ENCODE measurements around the gene FAM13C.

FAM13C gene

DNA sequence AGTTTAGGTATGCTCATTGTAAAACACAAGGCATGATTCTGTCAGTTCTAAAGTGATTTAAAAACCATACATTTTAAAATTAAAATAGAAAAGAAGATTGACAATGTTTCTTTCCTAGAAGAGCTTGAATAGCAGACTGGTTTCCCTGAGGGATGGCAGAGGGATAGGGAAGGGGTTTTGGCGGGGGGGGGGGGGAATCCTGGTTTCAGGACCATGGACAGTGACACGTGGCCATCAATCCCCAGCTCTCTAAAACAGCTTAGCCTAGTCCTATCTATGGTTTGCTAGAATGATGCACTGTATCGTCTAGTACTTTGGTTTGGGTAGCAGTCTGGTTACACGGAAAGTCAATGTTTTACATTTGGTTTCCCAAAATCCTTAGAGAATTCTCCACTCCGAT is 97.2 kb downstream of the FAM13C start:
- H3K4me3 ChIP-seq (ENCODE audit: low read depth, low read length) = no peak overlapping the region

DNA sequence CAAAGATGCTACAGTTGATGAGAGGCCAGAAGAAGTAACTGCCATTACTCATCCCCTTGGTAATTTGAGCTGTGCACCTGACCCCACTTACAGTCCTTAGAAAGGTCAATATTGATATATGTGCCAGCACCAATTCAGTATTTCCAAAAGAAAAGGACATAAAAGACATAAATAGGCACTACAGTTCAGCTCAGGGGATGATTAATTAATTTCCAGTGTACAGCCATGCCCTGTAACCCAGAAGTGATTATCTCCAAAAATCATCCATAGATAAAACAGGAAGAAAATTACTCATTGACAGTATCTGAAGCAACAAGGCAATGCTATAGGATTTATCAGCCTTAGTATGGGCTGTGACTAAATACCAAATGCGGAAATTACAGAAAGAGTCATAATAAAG is 103.5 kb downstream of the FAM13C start:
- H3K9ac ChIP-seq (ENCODE audit: low read depth, low read length) = no peak overlapping the region
- no peaks in the 10 kb centered on the region for H3K9me3 ChIP-seq (ENCODE audit: control insufficient read depth, insufficient read depth, low read length)
- no peaks in the 10 kb centered on the region for H3K4me1 ChIP-seq (ENCODE audit: control insufficient read depth, insufficient read depth, low read length)
- H3K27me3 ChIP-seq (ENCODE audit: control insufficient read depth, insufficient read depth, low read length) = no peaks in the 10 kb centered on the region
- H3K36me3 ChIP-seq (ENCODE audit: control insufficient read depth, insufficient read depth, low read length) = no peaks in the 10 kb centered on the region
- no peak overlapping the region for H3K4me3 ChIP-seq (ENCODE audit: low read depth, low read length)
- no peak overlapping the region for H3K27ac ChIP-seq (ENCODE audit: low read depth, low read length)

More for the DNA sequence above, 97.2 kb downstream of the FAM13C start:
- H3K27me3 ChIP-seq (ENCODE audit: control insufficient read depth, insufficient read depth, low read length) = no peaks in the 10 kb centered on the region
- H3K9ac ChIP-seq (ENCODE audit: low read depth, low read length) = no peak overlapping the region
- H3K4me1 ChIP-seq (ENCODE audit: control insufficient read depth, insufficient read depth, low read length) = no peaks in the 10 kb centered on the region
- no peaks in the 10 kb centered on the region for H3K36me3 ChIP-seq (ENCODE audit: control insufficient read depth, insufficient read depth, low read length)
- H3K9me3 ChIP-seq (ENCODE audit: control insufficient read depth, insufficient read depth, low read length) = no peaks in the 10 kb centered on the region
- H3K27ac ChIP-seq (ENCODE audit: low read depth, low read length) = no peak overlapping the region

DNA sequence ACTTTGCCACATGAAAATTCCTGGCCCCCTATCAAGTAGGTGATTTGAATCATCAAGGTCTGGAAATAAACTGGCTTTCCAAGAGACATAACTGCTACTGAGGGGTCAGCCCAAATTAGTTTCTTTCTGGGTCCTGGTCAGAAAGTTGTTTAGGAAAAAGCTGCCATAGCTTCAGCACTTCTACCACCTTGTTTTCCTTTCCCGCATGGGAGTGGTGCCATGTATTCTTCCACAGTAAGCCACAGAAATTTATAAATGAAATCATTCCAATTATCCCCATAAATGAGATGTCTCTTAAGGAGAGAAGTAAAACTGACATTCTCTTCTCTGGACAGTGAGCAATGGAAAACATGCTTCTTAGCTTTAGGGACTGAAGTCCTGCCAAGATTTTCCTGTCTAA is 105.1 kb downstream of the FAM13C start:
- Histone ChIP-seq H3K27ac (ENCODE audit: low read depth, low read length) (no peak overlapping the region), H3K36me3 (ENCODE audit: control insufficient read depth, insufficient read depth, low read length) (no peaks in the 10 kb centered on the region), H3K27me3 (ENCODE audit: control insufficient read depth, insufficient read depth, low read length) (no peaks in the 10 kb centered on the region), H3K4me3 (ENCODE audit: low read depth, low read length) (no peak overlapping the region), H3K9ac (ENCODE audit: low read depth, low read length) (no peak overlapping the region), H3K9me3 (ENCODE audit: control insufficient read depth, insufficient read depth, low read length) (no peaks in the 10 kb centered on the region), H3K4me1 (ENCODE audit: control insufficient read depth, insufficient read depth, low read length) (no peaks in the 10 kb centered on the region)

DNA sequence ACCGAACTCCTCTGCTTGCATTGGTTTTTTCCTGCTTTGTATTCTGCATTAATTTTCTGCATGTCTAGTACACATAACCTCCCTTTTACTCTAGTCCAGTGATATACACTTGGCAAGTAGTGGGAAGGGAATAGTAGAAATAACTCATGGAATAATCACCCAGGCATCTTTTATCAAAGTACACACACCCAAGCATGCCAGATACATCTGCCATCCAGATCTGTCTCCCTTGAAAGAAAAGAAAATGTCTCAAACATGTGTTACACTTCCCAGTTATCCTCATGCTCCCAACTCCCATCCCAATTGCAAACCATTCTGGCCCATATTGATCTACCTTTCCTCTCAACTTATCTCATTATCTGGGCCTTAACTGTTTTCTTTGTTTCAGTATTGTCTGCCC is 106.9 kb downstream of the FAM13C start:
- Histone ChIP-seq H3K27ac (ENCODE audit: low read depth, low read length) (no peak overlapping the region), H3K4me3 (ENCODE audit: low read depth, low read length) (no peak overlapping the region), H3K9me3 (ENCODE audit: control insufficient read depth, insufficient read depth, low read length) (no peaks in the 10 kb centered on the region), H3K4me1 (ENCODE audit: control insufficient read depth, insufficient read depth, low read length) (no peaks in the 10 kb centered on the region), H3K9ac (ENCODE audit: low read depth, low read length) (no peak overlapping the region), H3K36me3 (ENCODE audit: control insufficient read depth, insufficient read depth, low read length) (no peaks in the 10 kb centered on the region), H3K27me3 (ENCODE audit: control insufficient read depth, insufficient read depth, low read length) (no peaks in the 10 kb centered on the region)

DNA sequence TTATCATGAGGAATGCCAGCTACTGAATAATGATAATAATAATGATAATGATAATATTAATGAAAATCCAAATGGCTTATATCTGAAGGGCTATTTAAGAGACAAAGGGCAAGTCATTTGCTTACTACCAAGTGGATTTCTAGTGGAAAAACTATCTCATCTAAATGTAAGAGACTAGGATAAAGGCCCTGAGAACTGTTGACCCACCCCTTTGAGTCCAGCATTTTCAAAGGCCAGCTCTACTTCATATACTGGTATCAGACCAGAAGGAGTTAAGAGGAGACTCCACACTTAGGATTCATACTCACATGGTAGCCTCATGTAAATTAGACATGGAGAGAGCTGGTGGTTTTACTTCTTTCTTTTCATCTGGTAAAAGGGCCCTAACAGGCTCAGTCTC is 109.9 kb downstream of the FAM13C start:
- H3K27ac ChIP-seq (ENCODE audit: low read depth, low read length) = no peak overlapping the region
- H3K4me1 ChIP-seq (ENCODE audit: control insufficient read depth, insufficient read depth, low read length) = no peaks in the 10 kb centered on the region
- H3K9ac ChIP-seq (ENCODE audit: low read depth, low read length) = no peak overlapping the region
- no peaks in the 10 kb centered on the region for H3K36me3 ChIP-seq (ENCODE audit: control insufficient read depth, insufficient read depth, low read length)
- no peaks in the 10 kb centered on the region for H3K9me3 ChIP-seq (ENCODE audit: control insufficient read depth, insufficient read depth, low read length)
- no peak overlapping the region for H3K4me3 ChIP-seq (ENCODE audit: low read depth, low read length)
- no peaks in the 10 kb centered on the region for H3K27me3 ChIP-seq (ENCODE audit: control insufficient read depth, insufficient read depth, low read length)

DNA sequence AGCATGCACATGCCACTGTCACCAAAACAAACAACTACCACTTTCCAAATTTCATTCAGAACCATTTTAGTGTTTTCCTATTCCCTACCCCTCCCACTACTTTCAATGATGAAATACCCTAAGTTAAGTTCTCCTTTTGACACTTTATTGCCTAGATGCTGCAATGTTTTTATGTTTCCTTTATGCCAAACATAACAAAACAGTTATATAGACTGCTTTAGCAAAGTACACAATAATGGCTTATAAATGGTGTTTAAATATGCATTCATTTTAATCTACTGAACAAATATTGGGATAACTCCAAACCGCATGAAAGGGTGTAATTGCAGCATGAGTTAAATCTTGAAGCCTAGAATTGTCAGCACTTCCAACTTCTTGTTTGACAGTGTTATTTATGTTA is 116.7 kb downstream of the FAM13C start:
- no peak overlapping the region for H3K27ac ChIP-seq (ENCODE audit: low read depth, low read length)
- no peaks in the 10 kb centered on the region for H3K9me3 ChIP-seq (ENCODE audit: control insufficient read depth, insufficient read depth, low read length)
- H3K9ac ChIP-seq (ENCODE audit: low read depth, low read length) = no peak overlapping the region
- no peaks in the 10 kb centered on the region for H3K27me3 ChIP-seq (ENCODE audit: control insufficient read depth, insufficient read depth, low read length)
- no peaks in the 10 kb centered on the region for H3K36me3 ChIP-seq (ENCODE audit: control insufficient read depth, insufficient read depth, low read length)
- no peak overlapping the region for H3K4me3 ChIP-seq (ENCODE audit: low read depth, low read length)
- H3K4me1 ChIP-seq (ENCODE audit: control insufficient read depth, insufficient read depth, low read length) = no peaks in the 10 kb centered on the region

DNA sequence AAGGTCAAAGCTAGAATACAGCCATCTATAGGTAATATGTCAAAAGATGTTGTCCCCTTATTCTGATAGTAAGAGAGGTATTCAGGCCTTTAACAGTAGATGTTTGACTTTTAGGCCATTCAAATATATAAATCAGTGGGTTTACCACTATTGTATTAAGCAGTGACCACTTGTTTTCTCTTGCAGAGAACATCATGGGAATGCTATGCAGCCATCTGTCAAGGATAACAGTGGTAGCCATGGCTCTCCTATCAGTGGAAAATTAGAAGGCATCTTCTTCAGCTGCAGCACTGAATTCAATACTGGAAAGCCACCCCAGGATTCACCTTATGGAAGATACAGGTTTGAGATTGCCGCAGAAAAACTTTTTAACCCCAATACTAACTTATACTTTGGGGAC is 117.5 kb downstream of the FAM13C start:
- Histone ChIP-seq H3K27ac (ENCODE audit: low read depth, low read length) (no peak overlapping the region), H3K36me3 (ENCODE audit: control insufficient read depth, insufficient read depth, low read length) (no peaks in the 10 kb centered on the region), H3K27me3 (ENCODE audit: control insufficient read depth, insufficient read depth, low read length) (no peaks in the 10 kb centered on the region), H3K4me1 (ENCODE audit: control insufficient read depth, insufficient read depth, low read length) (no peaks in the 10 kb centered on the region), H3K9ac (ENCODE audit: low read depth, low read length) (no peak overlapping the region), H3K9me3 (ENCODE audit: control insufficient read depth, insufficient read depth, low read length) (no peaks in the 10 kb centered on the region), H3K4me3 (ENCODE audit: low read depth, low read length) (no peak overlapping the region)

DNA sequence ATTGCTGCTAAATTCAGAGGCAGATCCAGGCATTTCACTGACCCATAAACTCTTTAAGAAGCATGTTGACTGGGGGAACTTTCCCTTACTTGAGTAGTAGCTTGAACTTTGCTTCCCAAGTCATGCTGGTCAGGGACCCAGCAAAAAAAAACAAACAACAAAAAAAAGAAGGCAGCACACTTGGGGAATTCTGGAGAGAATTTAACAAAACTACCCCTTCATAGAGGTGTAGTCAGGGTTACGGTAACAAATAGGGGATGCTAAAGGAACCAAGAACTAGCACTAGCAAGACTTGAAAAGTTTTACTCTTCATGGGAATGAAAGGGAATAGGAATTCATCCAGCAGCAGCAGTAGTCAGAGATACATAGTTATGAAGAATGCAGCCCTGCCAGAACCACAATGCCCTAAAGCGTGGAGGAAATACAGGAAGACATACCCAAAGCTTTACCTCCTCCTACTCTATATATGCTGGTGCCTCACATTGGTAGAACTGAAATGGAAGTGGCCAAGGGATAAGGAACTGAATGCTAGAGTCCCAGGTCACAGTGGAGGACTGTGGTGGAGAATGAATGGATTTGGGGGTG is 118.6 kb downstream of the FAM13C start:
- Histone ChIP-seq H3K9ac (ENCODE audit: low read depth, low read length) (no peak overlapping the region), H3K4me3 (ENCODE audit: low read depth, low read length) (no peak overlapping the region), H3K9me3 (ENCODE audit: control insufficient read depth, insufficient read depth, low read length) (no peaks in the 10 kb centered on the region), H3K27me3 (ENCODE audit: control insufficient read depth, insufficient read depth, low read length) (no peaks in the 10 kb centered on the region), H3K36me3 (ENCODE audit: control insufficient read depth, insufficient read depth, low read length) (no peaks in the 10 kb centered on the region), H3K4me1 (ENCODE audit: control insufficient read depth, insufficient read depth, low read length) (no peaks in the 10 kb centered on the region), H3K27ac (ENCODE audit: low read depth, low read length) (no peak overlapping the region)

DNA sequence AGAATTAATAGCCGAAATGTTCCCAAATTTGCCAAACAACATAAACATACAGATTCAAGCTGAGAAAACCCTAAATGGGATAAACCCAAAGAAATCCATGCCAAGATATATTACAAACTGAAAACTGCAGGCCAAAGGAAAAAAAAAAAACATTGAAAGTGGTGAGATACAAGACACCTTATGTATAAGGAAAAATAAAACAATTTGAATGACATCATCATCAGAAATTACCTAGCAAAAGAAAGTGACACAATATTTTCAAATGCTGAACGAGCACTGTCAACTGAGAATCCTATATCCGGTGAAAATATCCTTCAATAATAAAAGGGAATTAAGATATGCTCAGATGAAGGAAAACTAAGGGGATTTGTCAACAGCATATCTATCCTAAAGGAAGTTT is 119.4 kb downstream of the FAM13C start:
- Histone ChIP-seq H3K9me3 (ENCODE audit: control insufficient read depth, insufficient read depth, low read length) (no peaks in the 10 kb centered on the region), H3K36me3 (ENCODE audit: control insufficient read depth, insufficient read depth, low read length) (no peaks in the 10 kb centered on the region), H3K27ac (ENCODE audit: low read depth, low read length) (no peak overlapping the region), H3K27me3 (ENCODE audit: control insufficient read depth, insufficient read depth, low read length) (no peaks in the 10 kb centered on the region), H3K9ac (ENCODE audit: low read depth, low read length) (no peak overlapping the region), H3K4me3 (ENCODE audit: low read depth, low read length) (no peak overlapping the region), H3K4me1 (ENCODE audit: control insufficient read depth, insufficient read depth, low read length) (no peaks in the 10 kb centered on the region)

DNA sequence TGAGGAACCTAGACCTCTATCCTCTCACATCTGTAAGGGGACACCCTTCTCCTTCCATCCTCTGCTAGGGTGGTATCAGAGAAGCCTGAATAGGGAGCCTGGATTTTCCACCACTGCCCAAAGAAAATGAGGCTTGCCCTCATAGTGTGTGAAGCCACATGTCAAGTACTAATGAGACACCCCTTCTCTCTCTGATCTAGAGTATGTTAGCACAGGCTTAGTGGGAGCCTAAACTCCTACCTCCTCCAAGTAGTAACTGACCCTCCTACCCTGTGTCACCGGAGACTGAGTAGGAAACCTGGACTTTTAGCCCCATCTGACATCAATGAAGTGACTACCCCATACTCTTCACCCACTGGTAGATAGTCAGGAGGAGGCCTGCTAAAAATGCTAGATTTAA is 120.3 kb downstream of the FAM13C start:
- no peak overlapping the region for H3K27ac ChIP-seq (ENCODE audit: low read depth, low read length)
- no peaks in the 10 kb centered on the region for H3K9me3 ChIP-seq (ENCODE audit: control insufficient read depth, insufficient read depth, low read length)
- no peak overlapping the region for H3K9ac ChIP-seq (ENCODE audit: low read depth, low read length)
- H3K4me3 ChIP-seq (ENCODE audit: low read depth, low read length) = no peak overlapping the region
- H3K27me3 ChIP-seq (ENCODE audit: control insufficient read depth, insufficient read depth, low read length) = no peaks in the 10 kb centered on the region
- H3K4me1 ChIP-seq (ENCODE audit: control insufficient read depth, insufficient read depth, low read length) = no peaks in the 10 kb centered on the region
- no peaks in the 10 kb centered on the region for H3K36me3 ChIP-seq (ENCODE audit: control insufficient read depth, insufficient read depth, low read length)

DNA sequence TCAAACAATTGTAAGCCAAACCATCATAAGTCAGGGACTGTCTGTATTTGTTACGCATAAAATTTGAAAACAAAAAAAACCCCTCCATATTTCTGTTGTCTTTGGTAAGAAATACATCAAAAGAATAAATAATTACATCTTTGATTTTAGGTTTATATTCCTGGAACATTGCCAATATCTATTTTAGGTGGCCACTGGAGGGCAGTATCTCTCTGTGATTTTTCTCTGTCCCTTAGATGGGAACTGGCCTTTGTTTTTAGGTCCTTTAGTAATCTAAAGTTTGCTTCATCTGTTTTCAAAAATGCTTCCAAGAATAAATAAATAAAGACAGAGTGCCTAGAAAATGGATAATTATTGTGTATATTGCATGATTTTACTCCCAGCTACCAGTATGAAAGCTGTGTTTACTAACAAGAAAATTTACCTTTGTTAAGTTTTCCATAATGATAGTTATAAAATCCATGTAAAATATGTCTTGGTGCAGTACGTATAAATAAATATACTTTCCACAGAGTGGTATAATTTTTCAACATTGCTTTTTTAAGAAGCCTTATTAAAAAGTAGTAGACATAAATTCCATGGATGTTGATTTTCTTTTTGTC is 121.7 kb downstream of the FAM13C start:
- no peak overlapping the region for H3K9ac ChIP-seq (ENCODE audit: low read depth, low read length)
- no peaks in the 10 kb centered on the region for H3K27me3 ChIP-seq (ENCODE audit: control insufficient read depth, insufficient read depth, low read length)
- no peak overlapping the region for H3K4me3 ChIP-seq (ENCODE audit: low read depth, low read length)
- no peaks in the 10 kb centered on the region for H3K4me1 ChIP-seq (ENCODE audit: control insufficient read depth, insufficient read depth, low read length)
- H3K27ac ChIP-seq (ENCODE audit: low read depth, low read length) = no peak overlapping the region
- no peaks in the 10 kb centered on the region for H3K36me3 ChIP-seq (ENCODE audit: control insufficient read depth, insufficient read depth, low read length)
- H3K9me3 ChIP-seq (ENCODE audit: control insufficient read depth, insufficient read depth, low read length) = no peaks in the 10 kb centered on the region
